Measurements from ENCODE around the gene KRTAP5-5.

DNA sequence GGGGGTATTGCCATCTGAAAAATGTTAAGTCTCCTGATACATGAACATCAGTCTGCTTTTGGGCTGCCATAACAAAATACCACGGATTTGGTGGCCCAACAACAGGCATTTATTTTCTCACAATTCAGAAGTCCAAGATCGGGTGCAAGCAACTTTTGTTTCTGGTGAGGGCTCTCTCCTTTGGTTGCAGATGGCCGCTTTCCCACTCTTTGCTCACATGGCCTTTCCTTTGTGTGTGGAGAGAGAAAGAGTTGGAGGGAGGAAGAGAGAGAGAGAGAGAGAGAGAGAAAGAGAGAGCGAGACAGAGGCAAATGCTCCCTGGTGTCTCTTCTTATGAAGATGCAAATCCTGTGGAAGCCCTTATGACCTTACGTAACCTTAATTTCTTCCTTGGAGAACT lies 28.9 kb upstream of the KRTAP5-5 start:
- TF ChIP-seq POLR2AphosphoS5 (IDR thresholded peaks at IDR 0.05), result no peak
- TF ChIP-seq, protein P1, sequence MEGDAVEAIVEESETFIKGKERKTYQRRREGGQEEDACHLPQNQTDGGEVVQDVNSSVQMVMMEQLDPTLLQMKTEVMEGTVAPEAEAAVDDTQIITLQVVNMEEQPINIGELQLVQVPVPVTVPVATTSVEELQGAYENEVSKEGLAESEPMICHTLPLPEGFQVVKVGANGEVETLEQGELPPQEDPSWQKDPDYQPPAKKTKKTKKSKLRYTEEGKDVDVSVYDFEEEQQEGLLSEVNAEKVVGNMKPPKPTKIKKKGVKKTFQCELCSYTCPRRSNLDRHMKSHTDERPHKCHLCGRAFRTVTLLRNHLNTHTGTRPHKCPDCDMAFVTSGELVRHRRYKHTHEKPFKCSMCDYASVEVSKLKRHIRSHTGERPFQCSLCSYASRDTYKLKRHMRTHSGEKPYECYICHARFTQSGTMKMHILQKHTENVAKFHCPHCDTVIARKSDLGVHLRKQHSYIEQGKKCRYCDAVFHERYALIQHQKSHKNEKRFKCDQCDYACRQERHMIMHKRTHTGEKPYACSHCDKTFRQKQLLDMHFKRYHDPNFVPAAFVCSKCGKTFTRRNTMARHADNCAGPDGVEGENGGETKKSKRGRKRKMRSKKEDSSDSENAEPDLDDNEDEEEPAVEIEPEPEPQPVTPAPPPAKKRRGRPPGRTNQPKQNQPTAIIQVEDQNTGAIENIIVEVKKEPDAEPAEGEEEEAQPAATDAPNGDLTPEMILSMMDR (IDR thresholded peaks at IDR 0.05), result no peak
- TF ChIP-seq EP300 (IDR thresholded peaks at IDR 0.05), result no peak

All from esophagus muscularis mucosa (tissue), 4 donors.